GM13977 (cell line): ENCODE data around the gene TBCC.

Experiments used
- DNase-seq: peaks from one replicate; pipeline ENCODE4 v3.0.0; 2012; ENCODE audit warnings: low spot score
- CTCF ChIP-seq: IDR thresholded peaks from 2 replicates; pipeline ENCODE4 v1.5.1; 2012; ENCODE audit warnings: mild to moderate bottlenecking, control low read depth; ENCODE audit not compliant: insufficient read depth; ENCODE audit errors: extremely low read depth, missing control alignments
- in situ Hi-C: fragments of 300-500 bp; cut with MboI; formaldehyde crosslinking; loops from one replicate; pipeline ENCODE4 v1.12.0; 2022; ENCODE audit warnings: low sequenced_read_pairs, low pct_unique_long_range_greater_than_20kb, mixed read lengths, inconsistent platforms; ENCODE audit not compliant: unreplicated experiment

TBCC gene, protein sequence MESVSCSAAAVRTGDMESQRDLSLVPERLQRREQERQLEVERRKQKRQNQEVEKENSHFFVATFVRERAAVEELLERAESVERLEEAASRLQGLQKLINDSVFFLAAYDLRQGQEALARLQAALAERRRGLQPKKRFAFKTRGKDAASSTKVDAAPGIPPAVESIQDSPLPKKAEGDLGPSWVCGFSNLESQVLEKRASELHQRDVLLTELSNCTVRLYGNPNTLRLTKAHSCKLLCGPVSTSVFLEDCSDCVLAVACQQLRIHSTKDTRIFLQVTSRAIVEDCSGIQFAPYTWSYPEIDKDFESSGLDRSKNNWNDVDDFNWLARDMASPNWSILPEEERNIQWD

DNA sequence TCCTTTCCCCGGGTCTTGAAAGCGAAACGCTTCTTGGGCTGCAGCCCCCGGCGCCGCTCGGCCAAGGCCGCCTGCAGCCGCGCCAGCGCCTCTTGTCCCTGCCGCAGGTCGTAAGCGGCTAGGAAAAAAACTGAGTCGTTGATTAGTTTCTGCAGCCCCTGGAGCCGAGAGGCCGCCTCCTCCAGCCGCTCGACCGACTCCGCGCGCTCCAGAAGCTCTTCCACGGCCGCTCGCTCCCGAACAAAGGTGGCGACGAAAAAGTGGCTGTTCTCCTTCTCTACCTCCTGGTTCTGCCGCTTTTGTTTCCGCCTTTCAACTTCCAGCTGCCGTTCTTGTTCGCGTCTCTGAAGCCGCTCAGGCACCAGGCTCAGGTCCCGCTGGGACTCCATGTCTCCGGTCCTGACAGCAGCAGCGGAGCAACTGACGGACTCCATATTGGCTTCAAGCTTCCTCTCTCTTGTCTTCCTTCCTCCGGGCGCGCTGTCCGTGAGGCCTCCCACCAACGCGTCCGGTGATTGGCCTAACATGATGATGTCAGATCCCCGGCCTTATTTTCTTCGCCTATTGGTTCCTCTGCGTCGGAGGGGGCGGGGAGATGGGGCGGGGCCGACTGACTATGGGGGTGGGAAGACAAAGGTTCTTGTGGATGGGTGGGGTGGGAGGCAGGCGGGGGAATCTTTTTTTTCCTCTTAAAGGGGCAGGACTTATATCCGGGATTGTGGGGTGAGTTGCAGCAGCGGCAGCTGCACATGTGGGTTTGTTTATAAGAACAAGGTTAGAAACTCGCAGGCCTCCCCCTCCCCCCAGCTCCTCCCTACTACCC, at the start of gene TBCC:
Gene TBCC, minus strand, starts transcription at position 464 of the 823 bp plus-strand sequence. Its CDS starts 30 bp downstream, at position 434.
- in situ Hi-C loops = no loop called here
- no peak for TF ChIP-seq CTCF

GRCh38 chr6:42795651-42796050, 49.7 kb upstream of the TBCC start:
- in situ Hi-C loops = no loop called here
- TF ChIP-seq CTCF = no peak
- DNase-seq = no peak

More for the DNA sequence above, at the start of gene TBCC:
- peak; percentile 99 for DNase-seq

DNA sequence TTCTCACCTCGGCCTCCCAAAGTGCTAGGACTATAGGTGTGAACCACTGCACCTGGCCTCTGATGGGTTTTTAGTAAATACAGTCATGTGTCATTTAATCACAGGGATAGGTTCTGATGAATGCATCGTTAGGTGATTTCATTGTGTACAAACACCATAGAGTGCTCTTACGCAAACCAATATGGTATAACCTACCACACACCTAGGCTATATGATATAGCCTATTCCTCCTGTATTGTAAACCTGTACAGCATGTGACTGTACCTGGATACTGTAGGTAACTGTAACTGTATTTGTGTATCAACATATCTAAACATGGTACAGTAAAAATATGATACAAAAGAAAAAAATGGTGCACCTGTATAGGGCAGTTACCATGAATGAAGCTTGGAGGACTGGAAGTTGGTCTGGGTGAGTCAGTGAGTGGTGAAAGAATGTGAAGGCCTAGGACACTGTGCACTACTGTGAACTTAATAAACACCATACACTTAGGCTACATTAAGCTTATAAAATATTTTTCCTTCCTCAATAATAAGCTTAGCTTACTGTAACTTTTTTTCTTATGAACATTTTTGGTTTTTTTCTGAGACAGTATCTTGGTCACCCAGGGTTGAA, 45.9 kb upstream of the TBCC start:
- in situ Hi-C loops = no loop called here
- no peak for DNase-seq
- TF ChIP-seq CTCF = no peak

DNA sequence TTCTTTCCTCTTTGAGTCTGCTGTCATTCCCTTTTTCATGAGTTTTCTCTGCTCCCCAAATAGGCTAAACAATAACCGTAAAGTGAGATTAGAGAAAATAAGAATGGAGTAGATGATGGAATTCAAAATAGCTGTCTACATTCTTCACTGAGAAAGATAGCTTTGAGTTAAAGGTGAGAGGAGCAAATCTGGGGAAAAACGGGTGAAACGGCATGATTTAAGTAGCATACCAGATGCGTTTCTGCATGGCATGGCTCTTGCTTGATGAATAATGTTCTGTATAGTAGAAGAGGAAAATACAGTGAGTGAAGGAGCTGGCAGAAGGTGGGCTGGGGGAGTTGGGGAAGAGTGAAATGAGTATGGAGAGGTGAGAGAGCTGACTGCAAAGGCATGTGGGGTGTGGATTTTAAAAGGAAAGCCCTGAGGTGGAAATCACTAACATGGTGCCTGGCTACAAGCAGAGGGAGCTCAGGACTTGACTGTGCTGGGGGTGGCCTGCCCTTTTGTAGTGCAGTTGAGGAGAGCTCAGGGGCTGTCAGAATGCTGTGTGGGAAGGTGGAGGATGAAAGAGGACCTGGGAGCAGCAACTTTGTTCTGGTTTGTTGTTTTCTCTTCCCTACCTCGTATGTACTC, 44.8 kb upstream of the TBCC start:
- DNase-seq = no peak
- in situ Hi-C loops = no loop called here

DNA sequence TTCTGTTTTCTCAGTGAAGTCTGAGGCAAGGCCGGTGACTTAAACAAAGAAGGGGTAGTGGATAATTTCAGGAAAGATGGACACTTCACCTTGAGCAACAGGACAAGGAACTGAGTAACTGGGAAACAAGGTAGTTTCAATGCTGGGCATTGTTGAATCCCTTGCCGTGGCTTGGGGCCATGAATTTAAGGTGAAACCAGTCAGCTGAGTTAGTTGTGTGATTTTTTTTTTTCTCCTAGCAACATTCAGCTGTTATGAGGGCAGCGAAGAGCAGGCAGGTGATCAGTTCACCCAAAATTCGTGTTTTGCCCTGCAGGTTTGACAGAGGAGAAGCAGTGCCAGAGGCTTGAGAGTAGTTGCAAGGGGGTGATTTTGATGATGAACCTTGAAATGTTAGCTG, 42.8 kb upstream of the TBCC start:
- in situ Hi-C loops = no loop called here
- TF ChIP-seq CTCF = no peak
- no peak for DNase-seq

More for the DNA sequence above, 44.8 kb upstream of the TBCC start:
- TF ChIP-seq CTCF = no peak

DNA sequence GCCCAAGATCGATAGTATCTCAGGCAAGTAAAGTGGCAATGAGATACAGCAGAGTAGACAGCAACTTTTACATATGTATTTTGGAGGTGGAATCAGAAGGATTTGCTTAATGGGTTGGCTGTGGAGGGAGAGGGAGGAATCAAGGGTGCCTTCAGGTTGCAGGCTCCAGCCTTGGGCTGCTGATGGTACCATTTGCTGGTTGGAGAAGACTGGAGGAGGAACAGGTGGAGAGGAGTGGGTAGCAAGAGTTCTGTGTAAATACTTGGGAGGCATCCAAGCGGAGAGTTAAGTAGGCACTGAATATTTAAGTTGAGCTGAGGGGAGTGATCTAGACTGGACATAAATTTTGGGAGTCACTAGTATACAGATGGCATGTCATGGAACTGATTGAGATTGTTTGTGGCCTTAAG, 41.2 kb upstream of the TBCC start:
- no peak for DNase-seq
- in situ Hi-C loops = no loop called here
- no peak for TF ChIP-seq CTCF
